A549 (cell line): Measurements from ENCODE around the gene ADAMTS10. TPM values are rescaled to one million over a fixed set of nuclear protein-coding genes. Genes with fewer than 3 reads are reported as not detected.

Experiments used
- ATAC-seq, 2 experiments: fragments of 200-7000 bp in 1 of 2; fragments of >200 bp in 1 of 2; cut with Nextera tagmentation in 1 of 2; cut with Tn5 transposase in 1 of 2; 3 replicates each; pipeline versions ENCODE4 v1.8.0 to v1.9.1; 2018 to 2020; ENCODE audit warnings: mild to moderate bottlenecking in 1 of 2, moderate library complexity in 1 of 2
- CTCF ChIA-PET: fragments of 300-600 bp; sonication (Branson Sonifier 250); formaldehyde crosslinking; extraction: SDS; loops from one replicate; lab custom pipeline; 2021; ENCODE audit warnings: antibody characterized with exemption, inconsistent platforms; lab: Yijun Ruan, JAX
- POLR2A ChIA-PET: fragments of 350-600 bp; formaldehyde crosslinking; extraction: SDS; loops from one replicate; lab custom pipeline; 2021; ENCODE audit warnings: antibody characterized with exemption, inconsistent platforms; lab: Yijun Ruan, JAX
- DNase-seq, 2 experiments: peaks; one replicate each; pipeline versions ENCODE4 v3.0.0 to v3.0.0-alpha.2; 2011 to 2016; ENCODE audit warnings: low read depth in 1 of 2, low spot score in 1 of 2
- FAIRE-seq: peaks from 2 replicates; lab custom pipeline; 2011; peaks lifted over from hg19 to GRCh38; lab: Jason Lieb, UNC
- H3K27ac ChIP-seq, 2 experiments: fragments of >200 bp; sonication (Bioruptor Twin); formaldehyde crosslinking; 3 replicates each; pipeline ENCODE4 v1.5.1; 2016 to 2017
- H3K4me1 ChIP-seq: fragments of >200 bp; sonication (Bioruptor Twin); formaldehyde crosslinking; 3 replicates; pipeline ENCODE4 v1.6.1; 2016
- H3K4me2 ChIP-seq: fragments of >200 bp; sonication (Bioruptor Twin); formaldehyde crosslinking; 3 replicates; pipeline ENCODE4 v1.6.1; 2016
- H3K4me3 ChIP-seq: fragments of >200 bp; sonication (Bioruptor Twin); formaldehyde crosslinking; 3 replicates; pipeline ENCODE4 v1.5.1; 2016
- H3K9me3 ChIP-seq: fragments of >200 bp; sonication (Bioruptor Twin); formaldehyde crosslinking; 3 replicates; pipeline ENCODE4 v1.6.1; 2016
- BCL3 ChIP-seq: fragments of >200 bp; sonication (Bioruptor Twin); formaldehyde crosslinking; IDR thresholded peaks from 3 replicates; pipeline ENCODE4 v1.6.1; 2016
- CBX2 ChIP-seq: fragments of 200-600 bp; sonication (generic); IDR thresholded peaks from 2 replicates; pipeline ENCODE4 v1.6.1; 2016; ENCODE audit warnings: low read depth, mild to moderate bottlenecking, borderline replicate concordance
- CEBPB ChIP-seq, 2 experiments: fragments of >200 bp in 1 of 2; sonication (Bioruptor Twin) in 1 of 2; formaldehyde crosslinking in 1 of 2; IDR thresholded peaks; 2 replicates each; pipeline ENCODE4 v1.6.1; 2012 to 2016
- FOSB ChIP-seq: fragments of 250-450 bp; sonication (Bioruptor Pico); IDR thresholded peaks from 2 replicates; pipeline ENCODE4 v1.5.0; 2020; ENCODE audit warnings: mild to moderate bottlenecking, moderate library complexity
- HDAC2 ChIP-seq: fragments of 200-600 bp; sonication (generic); IDR thresholded peaks from 2 replicates; pipeline ENCODE4 v1.6.1; 2016
- HOXA7 ChIP-seq: fragments of 250-450 bp; sonication (Bioruptor Pico); IDR thresholded peaks from 2 replicates; pipeline ENCODE4 v1.5.0; 2020; ENCODE audit warnings: mild to moderate bottlenecking, moderate library complexity
- HOXB5 ChIP-seq: fragments of 250-450 bp; sonication (Bioruptor Pico); IDR thresholded peaks from 2 replicates; pipeline ENCODE4 v1.5.0; 2020; ENCODE audit warnings: mild to moderate bottlenecking, moderate library complexity
- JUN ChIP-seq, 2 experiments: fragments of >200 bp; sonication (Bioruptor Twin); formaldehyde crosslinking; IDR thresholded peaks; 2 replicates in 1 of 2; 3 replicates in 1 of 2; pipeline ENCODE4 v1.6.1; 2016 to 2017
- MAFK ChIP-seq: fragments of 450-650 bp; IDR thresholded peaks from 2 replicates; pipeline ENCODE4 v1.6.1; 2014; ENCODE audit not compliant: partially characterized antibody
- MAX ChIP-seq: IDR thresholded peaks from 2 replicates; pipeline ENCODE4 v1.6.1; 2012
- MYC ChIP-seq: IDR thresholded peaks from 2 replicates; pipeline ENCODE4 v1.6.1; 2012; ENCODE audit warnings: mild to moderate bottlenecking, inconsistent platforms, low read length, improper control_type of control experiment, borderline replicate concordance
- NR3C1 ChIP-seq: fragments of >200 bp; sonication (Bioruptor Twin); formaldehyde crosslinking; IDR thresholded peaks from 3 replicates; pipeline ENCODE4 v1.6.1; 2017
- PBX3 ChIP-seq: IDR thresholded peaks from 2 replicates; pipeline ENCODE4 v1.6.1; 2012
- RCOR1 ChIP-seq: fragments of 150-350 bp; IDR thresholded peaks from 2 replicates; pipeline ENCODE4 v1.6.1; 2014; ENCODE audit warnings: antibody characterized with exemption, low read length, low read depth
- ZSCAN20 ChIP-seq: fragments of 250-450 bp; sonication (Bioruptor Pico); IDR thresholded peaks from 2 replicates; pipeline ENCODE4 v1.8.0; 2022; ENCODE audit warnings: mild to moderate bottlenecking, moderate library complexity
- WGBS: methylation state at CpG from one replicate; pipeline ENCODE4 v1.1.6; 2017; ENCODE audit errors: missing lambda C conversion rate; 5-methylcytosine and 5-hydroxymethylcytosine counted together
- polyA plus RNA-seq, 4 experiments: library from polyadenylated mRNA; depleted of rRNA in 3 of 4; stranded (reverse); fragments of >200 nt; fragmentation: RNase III in 1 of 4; extraction: RNeasy Plus Mini Kit Qiagen cat#74134 plus additional on column Dnase treatment in 1 of 4; gene quantifications; 2 replicates in 3 of 4; 3 replicates in 1 of 4; pipeline ENCODE4 v1.2.3, GENCODE V29; 2011 to 2017
- TF ChIP-seq, protein P1 (sequence below): fragments of 450-650 bp; IDR thresholded peaks from 2 replicates; pipeline ENCODE4 v1.6.1; 2014; ENCODE audit warnings: antibody characterized with exemption
- TF ChIP-seq, protein P2 (sequence below): fragments of 200-600 bp; sonication (generic); IDR thresholded peaks from 2 replicates; pipeline ENCODE4 v1.6.1; 2016; ENCODE audit warnings: antibody characterized with exemption, mild to moderate bottlenecking, moderate library complexity

Gene ADAMTS10
- polyA plus RNA-seq, 2 of the 4 experiments (the other 2 are of a cell fraction) = 26.7 to 49.3 TPM

GRCh38 chr19:8592231-8593009 lies 18.1 kb downstream of the ADAMTS10 start (continued):
- TF ChIP-seq HDAC2 (no peak), FOSB (CRISPR knock-in tag) (no peak)

- CTCF ChIA-PET = interaction anchor here (1.2 to 1.4 kb wide), 2 partner anchors 8 to 9 kb away, joined by 5 read pairs; no protein-coding TSS in a partner anchor
- DNase-seq = no peak
- ATAC-seq = no peak
- POLR2A ChIA-PET = no interaction called here
- Histone ChIP-seq H3K4me3 (no peak overlapping the region), H3K9me3 (no peaks in the 10 kb centered on the region), H3K4me2 (no peak overlapping the region), H3K27ac (no peak overlapping the region), H3K4me1 (0 out of 3 replicates have a peak, but pooled peaks cover 7% of the 10 kb centered on the region)
- TF ChIP-seq JUN (IDR thresholded peaks at IDR 0.05) (no peak), RCOR1 (no peak), MAX (no peak), ZSCAN20 (CRISPR knock-in tag) (no peak), MAFK (no peak), PBX3 (no peak), HOXA7 (CRISPR knock-in tag) (no peak), NR3C1 (no peak), CBX2 (no peak), BCL3 (no peak), CEBPB (IDR thresholded peaks at IDR 0.05) (no peak), HOXB5 (no peak), MYC (no peak)
- TF ChIP-seq, protein P1, sequence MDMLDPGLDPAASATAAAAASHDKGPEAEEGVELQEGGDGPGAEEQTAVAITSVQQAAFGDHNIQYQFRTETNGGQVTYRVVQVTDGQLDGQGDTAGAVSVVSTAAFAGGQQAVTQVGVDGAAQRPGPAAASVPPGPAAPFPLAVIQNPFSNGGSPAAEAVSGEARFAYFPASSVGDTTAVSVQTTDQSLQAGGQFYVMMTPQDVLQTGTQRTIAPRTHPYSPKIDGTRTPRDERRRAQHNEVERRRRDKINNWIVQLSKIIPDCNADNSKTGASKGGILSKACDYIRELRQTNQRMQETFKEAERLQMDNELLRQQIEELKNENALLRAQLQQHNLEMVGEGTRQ = no peak
- TF ChIP-seq, protein P2, sequence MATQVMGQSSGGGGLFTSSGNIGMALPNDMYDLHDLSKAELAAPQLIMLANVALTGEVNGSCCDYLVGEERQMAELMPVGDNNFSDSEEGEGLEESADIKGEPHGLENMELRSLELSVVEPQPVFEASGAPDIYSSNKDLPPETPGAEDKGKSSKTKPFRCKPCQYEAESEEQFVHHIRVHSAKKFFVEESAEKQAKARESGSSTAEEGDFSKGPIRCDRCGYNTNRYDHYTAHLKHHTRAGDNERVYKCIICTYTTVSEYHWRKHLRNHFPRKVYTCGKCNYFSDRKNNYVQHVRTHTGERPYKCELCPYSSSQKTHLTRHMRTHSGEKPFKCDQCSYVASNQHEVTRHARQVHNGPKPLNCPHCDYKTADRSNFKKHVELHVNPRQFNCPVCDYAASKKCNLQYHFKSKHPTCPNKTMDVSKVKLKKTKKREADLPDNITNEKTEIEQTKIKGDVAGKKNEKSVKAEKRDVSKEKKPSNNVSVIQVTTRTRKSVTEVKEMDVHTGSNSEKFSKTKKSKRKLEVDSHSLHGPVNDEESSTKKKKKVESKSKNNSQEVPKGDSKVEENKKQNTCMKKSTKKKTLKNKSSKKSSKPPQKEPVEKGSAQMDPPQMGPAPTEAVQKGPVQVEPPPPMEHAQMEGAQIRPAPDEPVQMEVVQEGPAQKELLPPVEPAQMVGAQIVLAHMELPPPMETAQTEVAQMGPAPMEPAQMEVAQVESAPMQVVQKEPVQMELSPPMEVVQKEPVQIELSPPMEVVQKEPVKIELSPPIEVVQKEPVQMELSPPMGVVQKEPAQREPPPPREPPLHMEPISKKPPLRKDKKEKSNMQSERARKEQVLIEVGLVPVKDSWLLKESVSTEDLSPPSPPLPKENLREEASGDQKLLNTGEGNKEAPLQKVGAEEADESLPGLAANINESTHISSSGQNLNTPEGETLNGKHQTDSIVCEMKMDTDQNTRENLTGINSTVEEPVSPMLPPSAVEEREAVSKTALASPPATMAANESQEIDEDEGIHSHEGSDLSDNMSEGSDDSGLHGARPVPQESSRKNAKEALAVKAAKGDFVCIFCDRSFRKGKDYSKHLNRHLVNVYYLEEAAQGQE = no peak
- WGBS = 92% methylated on average over 13 of the region's 32 CpGs
- no peak for FAIRE-seq
Measured at GRCh38 chr19:8589177-8589714, 21.3 kb downstream of the ADAMTS10 start.
